Fibroblast of lung (primary cell): ENCODE data around the gene SLC17A9.

Experiments
- CTCF ChIP-seq, 2 donors: IDR thresholded peaks in 1 of 2; conservative IDR thresholded peaks in 1 of 2; 1 replicate in 1 of 2; 2 replicates in 1 of 2; pipeline ENCODE4 v1.5.1; 2011 to 2012; ENCODE audit warnings: low read length in 2 of 2, control low read depth in 1 of 2, inconsistent platforms in 1 of 2, low read depth in 1 of 2, mild to moderate bottlenecking in 1 of 2
- EZH2 ChIP-seq: IDR thresholded peaks from 2 replicates; pipeline ENCODE4 v1.5.1; 2012; ENCODE audit warnings: low read length, control low read depth, mild to moderate bottlenecking; ENCODE audit errors: missing control alignments

GRCh38 chr20:62929051-62929538 is 23.4 kb upstream of the SLC17A9 start:
- TF ChIP-seq CTCF (conservative IDR thresholded peaks at IDR 0.05 in 1 of 2, IDR thresholded peaks at IDR 0.05 in 1 of 2; ENCODE audit: low read depth in 1 of 2, low read length in 2 of 2) = no peak
- no peak for TF ChIP-seq EZH2
